AG09319 (cell line): ENCODE measurements around the gene PHLPP1.

Experiments
- DNase-seq: peaks from one replicate; pipeline ENCODE4 v3.0.0-alpha.2; 2010; ENCODE audit warnings: low read depth; ENCODE audit errors: extremely low read depth
- CTCF ChIP-seq: IDR thresholded peaks from 2 replicates; pipeline ENCODE4 v1.5.1; 2011; ENCODE audit warnings: low read depth, mild to moderate bottlenecking, inconsistent platforms, low read length, moderate library complexity

Gene PHLPP1

DNA sequence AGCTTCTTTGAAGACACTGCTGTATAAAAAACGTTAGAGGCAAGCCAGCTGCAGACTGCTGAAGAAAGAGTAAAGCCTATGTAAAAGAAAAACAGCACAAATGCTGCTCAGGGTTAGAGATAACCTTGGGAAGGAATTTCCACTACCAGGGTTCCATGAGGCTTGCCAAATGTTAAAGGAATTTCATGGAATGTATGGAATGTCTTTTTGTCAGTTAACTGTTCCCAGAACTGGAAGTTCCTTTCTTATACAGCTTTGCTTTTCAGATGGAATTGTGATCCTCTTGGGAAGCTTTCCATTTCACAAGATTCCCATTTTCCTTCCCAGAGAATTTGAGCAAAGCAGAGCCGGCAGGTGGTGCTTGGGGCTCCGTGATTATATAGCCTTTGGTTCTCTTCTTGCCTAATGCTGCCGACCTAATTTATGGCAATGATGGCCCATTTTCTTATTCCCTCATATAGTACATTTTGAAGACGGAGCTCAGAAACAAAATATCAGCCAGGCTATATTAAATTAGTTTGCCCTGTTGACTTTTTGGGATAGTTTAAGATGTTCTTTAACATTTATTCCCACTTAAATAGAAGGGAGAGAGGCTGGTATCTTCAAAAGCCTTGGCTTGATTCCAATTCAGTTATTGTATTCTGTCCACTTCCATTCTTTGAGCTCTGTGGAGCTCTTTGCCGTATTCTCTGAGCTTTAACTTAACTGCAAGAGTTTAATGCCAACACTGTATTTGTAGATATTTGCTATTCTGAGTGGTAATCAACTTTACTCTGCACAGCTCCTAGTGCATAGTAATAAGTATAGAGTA is 162.3 kb downstream of the PHLPP1 start:
- no peak for DNase-seq
- TF ChIP-seq CTCF, result no peak

GRCh38 chr18:62878305-62878704 is 163.0 kb downstream of the PHLPP1 start:
- no peak for DNase-seq
- no peak for TF ChIP-seq CTCF

- no peak for TF ChIP-seq CTCF
- DNase-seq, result no peak
Observed at GRCh38 chr18:62880034-62880433, 164.7 kb downstream of the PHLPP1 start.

- TF ChIP-seq CTCF, result no peak
- DNase-seq, result no peak
Observed at GRCh38 chr18:62880673-62881364, 165.5 kb downstream of the PHLPP1 start.

GRCh38 chr18:62881509-62882016 is 166.2 kb downstream of the PHLPP1 start:
- no peak for TF ChIP-seq CTCF
- DNase-seq, result peak; percentile 78

DNA sequence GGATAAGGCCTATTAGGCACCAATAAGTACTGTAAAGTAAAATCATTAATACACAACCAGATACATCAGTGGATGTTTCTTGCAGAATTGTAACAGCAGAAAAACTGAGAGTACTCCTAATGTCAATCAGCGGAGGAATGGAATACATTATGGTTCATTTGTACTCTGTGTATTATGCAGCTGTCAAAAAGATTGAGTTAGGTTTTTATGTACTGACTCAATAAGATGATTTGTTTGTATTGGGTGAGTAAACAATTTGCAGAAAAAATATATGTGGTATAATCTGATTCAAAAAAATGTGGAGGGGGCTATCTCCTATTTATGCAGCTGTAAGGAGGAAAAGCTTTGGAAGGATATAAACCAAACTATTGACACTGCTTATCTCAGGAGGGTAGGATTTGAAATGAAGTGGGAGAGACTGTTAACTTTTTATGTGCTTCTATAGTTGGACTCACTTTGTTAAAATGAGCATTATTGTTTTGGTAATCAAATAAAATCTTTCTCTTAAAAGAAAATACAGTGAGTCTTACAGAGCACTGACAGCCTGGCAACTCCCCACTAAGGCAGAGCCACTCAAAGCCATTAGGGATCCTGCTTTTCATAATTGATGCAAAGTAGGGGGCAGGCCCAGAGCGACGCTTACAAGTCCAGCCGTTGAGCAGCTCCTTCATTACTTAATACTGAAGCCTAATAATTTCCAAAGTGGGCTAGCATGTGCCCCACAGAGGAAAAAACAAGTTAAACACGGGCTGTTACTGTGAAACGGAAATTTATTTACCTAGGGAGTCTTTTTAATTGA is 168.8 kb downstream of the PHLPP1 start:
- no peak for DNase-seq
- no peak for TF ChIP-seq CTCF
